ENCODE results near the gene PRDM8.
"Not testable (repeated sequence)": the region's sequence is repeated elsewhere in the genome, so short reads cannot be mapped to it uniquely, and the experiment has no call there.

Gene PRDM8

GRCh38 chr4:80232707-80233370, 35.5 kb downstream of the PRDM8 start:
- TF ChIP-seq POLR2AphosphoS5 (IDR thresholded peaks at IDR 0.05; ENCODE audit: borderline replicate concordance, low read depth, low read length) = no peak
- TF ChIP-seq FOXP2 (optimal IDR thresholded peaks at IDR 0.05; ENCODE audit: control extremely low read depth, extremely low read length, insufficient read depth) = no peak
- no peak for TF ChIP-seq EZH2 (IDR thresholded peaks at IDR 0.05)
- H3K4me3 ChIP-seq = no peak overlapping the region
- H3K36me3 ChIP-seq (ENCODE audit: insufficient read depth, low read length) = no peaks in the 10 kb centered on the region
- no peak for DNase-seq (ENCODE audit: low read depth, low spot score)
- H3K9ac ChIP-seq (ENCODE audit: insufficient read length) = no peak overlapping the region
- H3K27ac ChIP-seq = no peak overlapping the region
- no peaks in the 10 kb centered on the region for H3K9me3 ChIP-seq (ENCODE audit: low read depth, low read length)

GRCh38 chr4:80233390-80233789, 36.1 kb downstream of the PRDM8 start:
- no peak overlapping the region for H3K4me3 ChIP-seq
- H3K9me3 ChIP-seq (ENCODE audit: low read depth, low read length) = no peaks in the 10 kb centered on the region
- H3K36me3 ChIP-seq (ENCODE audit: insufficient read depth, low read length) = no peaks in the 10 kb centered on the region
- no peak for TF ChIP-seq FOXP2 (optimal IDR thresholded peaks at IDR 0.05; ENCODE audit: control extremely low read depth, extremely low read length, insufficient read depth)
- no peak for TF ChIP-seq EZH2 (IDR thresholded peaks at IDR 0.05)
- no peak for TF ChIP-seq POLR2AphosphoS5 (IDR thresholded peaks at IDR 0.05; ENCODE audit: borderline replicate concordance, low read depth, low read length)
- H3K27ac ChIP-seq = no peak overlapping the region
- H3K9ac ChIP-seq (ENCODE audit: insufficient read length) = no peak overlapping the region
- no peak for DNase-seq (ENCODE audit: low read depth, low spot score)

DNA sequence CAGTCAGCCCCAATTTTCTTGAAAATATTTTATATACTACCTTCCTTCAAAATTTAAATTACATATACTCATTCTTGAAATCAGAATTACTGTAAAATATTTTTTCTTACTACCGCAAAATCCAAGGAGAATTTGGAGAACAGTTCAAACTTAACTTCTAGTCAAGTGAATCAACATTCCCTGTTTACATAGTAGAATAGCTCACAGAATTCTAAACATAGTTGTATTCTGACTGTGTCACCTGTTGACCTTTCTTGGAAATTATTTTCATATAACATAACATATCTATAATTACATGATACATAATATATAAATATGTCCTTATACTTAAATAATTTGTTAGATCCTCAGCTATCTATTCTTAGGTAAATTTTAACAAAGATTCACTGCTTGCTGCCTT, 38.1 kb downstream of the PRDM8 start:
- TF ChIP-seq POLR2AphosphoS5 (IDR thresholded peaks at IDR 0.05; ENCODE audit: borderline replicate concordance, low read depth, low read length) (no peak), EZH2 (IDR thresholded peaks at IDR 0.05) (no peak), FOXP2 (optimal IDR thresholded peaks at IDR 0.05; ENCODE audit: control extremely low read depth, extremely low read length, insufficient read depth) (no peak)
- H3K9ac ChIP-seq (ENCODE audit: insufficient read length) = no peak overlapping the region
- H3K27ac ChIP-seq = no peak overlapping the region
- no peaks in the 10 kb centered on the region for H3K9me3 ChIP-seq (ENCODE audit: low read depth, low read length)
- no peaks in the 10 kb centered on the region for H3K36me3 ChIP-seq (ENCODE audit: insufficient read depth, low read length)
- no peak overlapping the region for H3K4me3 ChIP-seq
- no peak for DNase-seq (ENCODE audit: low read depth, low spot score)

DNA sequence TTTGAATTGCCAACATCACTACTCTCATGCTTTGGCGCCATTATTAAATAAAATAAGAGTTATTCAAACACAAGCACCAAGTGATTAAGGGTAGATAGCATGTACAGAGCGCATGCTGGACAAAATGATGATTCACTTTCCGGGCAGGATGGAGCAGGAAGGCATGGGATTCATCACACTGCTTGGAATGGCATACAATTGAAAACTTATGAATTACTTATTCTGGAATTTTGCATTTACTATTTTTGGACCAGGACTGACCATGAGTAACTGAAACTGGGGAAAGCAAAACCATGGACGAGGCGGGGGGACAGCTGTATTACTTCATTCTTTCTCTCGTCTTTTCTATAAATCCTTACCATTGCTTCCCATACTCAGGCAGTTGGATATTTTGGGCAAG, 40.7 kb downstream of the PRDM8 start:
- no peak overlapping the region for H3K27ac ChIP-seq
- H3K36me3 ChIP-seq (ENCODE audit: insufficient read depth, low read length) = no peaks in the 10 kb centered on the region
- H3K9me3 ChIP-seq (ENCODE audit: low read depth, low read length) = no peaks in the 10 kb centered on the region
- no peak for DNase-seq (ENCODE audit: low read depth, low spot score)
- TF ChIP-seq POLR2AphosphoS5 (IDR thresholded peaks at IDR 0.05; ENCODE audit: borderline replicate concordance, low read depth, low read length) = no peak
- TF ChIP-seq FOXP2 (optimal IDR thresholded peaks at IDR 0.05; ENCODE audit: control extremely low read depth, extremely low read length, insufficient read depth) = no peak
- no peak for TF ChIP-seq EZH2 (IDR thresholded peaks at IDR 0.05)
- H3K9ac ChIP-seq (ENCODE audit: insufficient read length) = no peak overlapping the region
- no peak overlapping the region for H3K4me3 ChIP-seq

DNA sequence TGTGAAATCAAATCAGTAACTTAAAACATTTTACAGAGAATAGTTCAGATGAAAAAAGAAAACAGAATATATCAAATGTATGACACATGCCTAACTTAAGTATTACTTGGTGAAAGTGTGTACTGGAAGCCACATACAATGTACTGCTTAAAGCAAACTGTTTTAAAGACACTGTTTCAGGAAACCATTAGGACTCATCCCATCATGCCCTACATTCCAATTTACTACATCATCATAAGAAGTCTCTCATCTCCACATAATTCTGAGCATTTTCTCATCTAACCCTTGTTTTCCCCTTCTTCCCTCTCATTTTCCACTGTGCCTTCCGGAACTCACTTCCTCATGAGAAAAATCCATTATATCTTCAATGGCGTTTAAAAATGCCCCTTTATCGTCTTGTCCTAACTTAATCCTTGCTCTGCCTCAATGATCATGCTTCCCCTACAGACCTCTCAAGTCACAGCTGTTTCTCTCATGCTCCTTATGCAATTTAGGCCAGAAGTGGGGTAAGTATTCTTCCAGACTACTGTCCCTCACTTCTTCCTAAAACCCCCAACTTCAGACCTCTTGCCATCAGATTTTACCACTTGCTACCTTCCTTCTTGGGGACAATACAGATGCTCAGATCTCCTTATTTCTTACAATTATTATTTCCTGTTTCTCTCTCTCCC, 42.3 kb downstream of the PRDM8 start:
- no peak for TF ChIP-seq EZH2 (IDR thresholded peaks at IDR 0.05)
- no peak for TF ChIP-seq POLR2AphosphoS5 (IDR thresholded peaks at IDR 0.05; ENCODE audit: borderline replicate concordance, low read depth, low read length)
- no peaks in the 10 kb centered on the region for H3K9me3 ChIP-seq (ENCODE audit: low read depth, low read length)
- H3K4me3 ChIP-seq = no peak overlapping the region
- no peak for DNase-seq (ENCODE audit: low read depth, low spot score)
- no peak overlapping the region for H3K9ac ChIP-seq (ENCODE audit: insufficient read length)
- no peak overlapping the region for H3K27ac ChIP-seq
- H3K36me3 ChIP-seq (ENCODE audit: insufficient read depth, low read length) = no peaks in the 10 kb centered on the region

GRCh38 chr4:80240976-80241375, 43.7 kb downstream of the PRDM8 start:
- H3K9me3 ChIP-seq (ENCODE audit: low read depth, low read length) = no peaks in the 10 kb centered on the region
- H3K27ac ChIP-seq = no peak overlapping the region
- no peak overlapping the region for H3K4me3 ChIP-seq
- H3K36me3 ChIP-seq (ENCODE audit: insufficient read depth, low read length) = no peaks in the 10 kb centered on the region
- H3K9ac ChIP-seq (ENCODE audit: insufficient read length) = no peak overlapping the region
- DNase-seq (ENCODE audit: low read depth, low spot score) = no peak
- TF ChIP-seq FOXP2 (optimal IDR thresholded peaks at IDR 0.05; ENCODE audit: control extremely low read depth, extremely low read length, insufficient read depth) (no peak), POLR2AphosphoS5 (IDR thresholded peaks at IDR 0.05; ENCODE audit: borderline replicate concordance, low read depth, low read length) (no peak), EZH2 (IDR thresholded peaks at IDR 0.05) (no peak)

GRCh38 chr4:80243274-80244018, 46.1 kb downstream of the PRDM8 start:
- TF ChIP-seq FOXP2 (optimal IDR thresholded peaks at IDR 0.05; ENCODE audit: control extremely low read depth, extremely low read length, insufficient read depth) (no peak), EZH2 (IDR thresholded peaks at IDR 0.05) (no peak), POLR2AphosphoS5 (IDR thresholded peaks at IDR 0.05; ENCODE audit: borderline replicate concordance, low read depth, low read length) (no peak)
- H3K9ac ChIP-seq (ENCODE audit: insufficient read length) = no peak overlapping the region
- H3K4me3 ChIP-seq = no peak overlapping the region
- no peaks in the 10 kb centered on the region for H3K36me3 ChIP-seq (ENCODE audit: insufficient read depth, low read length)
- no peak for DNase-seq (ENCODE audit: low read depth, low spot score)
- H3K9me3 ChIP-seq (ENCODE audit: low read depth, low read length) = no peaks in the 10 kb centered on the region
- H3K27ac ChIP-seq = no peak overlapping the region

GRCh38 chr4:80247484-80247883, 50.2 kb downstream of the PRDM8 start:
- DNase-seq (ENCODE audit: low read depth, low spot score); H3K4me3 ChIP-seq; H3K27ac ChIP-seq: not testable (repeated sequence)

More at GRCh38 chr4:80247484-80247883, 50.2 kb downstream of the PRDM8 start:
- H3K9ac ChIP-seq (ENCODE audit: insufficient read length); H3K9me3 ChIP-seq (ENCODE audit: low read depth, low read length); H3K36me3 ChIP-seq (ENCODE audit: insufficient read depth, low read length): not testable (repeated sequence)
